C4-2B (cell line): ENCODE results near the gene NHERF2.

Experiments used
- H3K27ac ChIP-seq: fragments of 450-650 bp; 2 replicates; pipeline ENCODE4 v1.5.1; 2017
- ZFX ChIP-seq: fragments of 450-650 bp; IDR thresholded peaks from 2 replicates; pipeline ENCODE4 v1.6.1; 2017
- TF ChIP-seq, protein P1 (sequence below): fragments of 450-650 bp; conservative IDR thresholded peaks from 2 replicates; pipeline ENCODE4 v1.5.1; 2017; ENCODE audit warnings: mild to moderate bottlenecking

Gene NHERF2

DNA sequence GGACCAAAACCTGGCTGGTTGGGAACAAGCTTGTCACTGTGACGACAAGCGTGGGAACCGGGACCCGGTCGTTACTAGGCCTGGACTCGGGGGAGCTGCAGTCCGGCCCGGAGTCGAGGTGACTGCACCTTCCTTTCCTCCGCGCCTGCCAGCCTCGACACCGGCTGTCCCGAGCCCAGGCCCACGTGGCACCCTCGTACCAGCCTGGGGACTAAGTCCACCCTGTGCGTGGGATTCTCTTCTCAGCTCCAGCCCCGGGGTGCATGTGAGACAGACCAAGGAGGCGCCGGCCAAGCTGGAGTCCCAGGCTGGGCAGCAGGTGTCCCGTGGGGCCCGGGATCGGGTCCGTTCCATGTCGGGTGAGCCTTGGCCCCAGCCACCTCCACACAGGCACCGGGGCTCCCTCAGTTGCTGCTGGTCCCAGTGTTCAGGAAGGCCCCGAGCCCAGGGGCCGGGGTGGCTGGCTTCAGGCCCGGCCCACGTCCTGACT lies 52.7 kb downstream of the NHERF2 start:
- no peak overlapping the region for H3K27ac ChIP-seq
- TF ChIP-seq ZFX: no peak
- TF ChIP-seq, protein P1, sequence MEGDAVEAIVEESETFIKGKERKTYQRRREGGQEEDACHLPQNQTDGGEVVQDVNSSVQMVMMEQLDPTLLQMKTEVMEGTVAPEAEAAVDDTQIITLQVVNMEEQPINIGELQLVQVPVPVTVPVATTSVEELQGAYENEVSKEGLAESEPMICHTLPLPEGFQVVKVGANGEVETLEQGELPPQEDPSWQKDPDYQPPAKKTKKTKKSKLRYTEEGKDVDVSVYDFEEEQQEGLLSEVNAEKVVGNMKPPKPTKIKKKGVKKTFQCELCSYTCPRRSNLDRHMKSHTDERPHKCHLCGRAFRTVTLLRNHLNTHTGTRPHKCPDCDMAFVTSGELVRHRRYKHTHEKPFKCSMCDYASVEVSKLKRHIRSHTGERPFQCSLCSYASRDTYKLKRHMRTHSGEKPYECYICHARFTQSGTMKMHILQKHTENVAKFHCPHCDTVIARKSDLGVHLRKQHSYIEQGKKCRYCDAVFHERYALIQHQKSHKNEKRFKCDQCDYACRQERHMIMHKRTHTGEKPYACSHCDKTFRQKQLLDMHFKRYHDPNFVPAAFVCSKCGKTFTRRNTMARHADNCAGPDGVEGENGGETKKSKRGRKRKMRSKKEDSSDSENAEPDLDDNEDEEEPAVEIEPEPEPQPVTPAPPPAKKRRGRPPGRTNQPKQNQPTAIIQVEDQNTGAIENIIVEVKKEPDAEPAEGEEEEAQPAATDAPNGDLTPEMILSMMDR: no peak

DNA sequence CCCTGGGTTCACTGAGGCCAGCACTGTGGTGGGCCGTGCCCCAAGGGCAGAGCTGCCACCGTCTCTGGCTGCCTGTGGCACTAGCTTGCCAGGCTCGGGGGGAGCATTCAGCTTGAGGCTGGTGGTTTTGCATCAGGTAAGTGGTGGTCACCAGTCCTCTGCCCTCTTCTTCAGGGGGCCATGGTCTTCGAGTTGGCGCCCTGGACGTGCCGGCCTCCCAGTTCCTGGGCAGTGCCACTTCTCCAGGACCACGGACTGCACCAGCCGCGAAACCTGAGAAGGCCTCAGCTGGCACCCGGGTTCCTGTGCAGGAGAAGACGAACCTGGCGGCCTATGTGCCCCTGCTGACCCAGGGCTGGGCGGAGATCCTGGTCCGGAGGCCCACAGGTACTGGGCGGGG lies 53.3 kb downstream of the NHERF2 start:
- TF ChIP-seq, protein P1: no peak
- TF ChIP-seq ZFX: no peak
- H3K27ac ChIP-seq: no peak overlapping the region

DNA sequence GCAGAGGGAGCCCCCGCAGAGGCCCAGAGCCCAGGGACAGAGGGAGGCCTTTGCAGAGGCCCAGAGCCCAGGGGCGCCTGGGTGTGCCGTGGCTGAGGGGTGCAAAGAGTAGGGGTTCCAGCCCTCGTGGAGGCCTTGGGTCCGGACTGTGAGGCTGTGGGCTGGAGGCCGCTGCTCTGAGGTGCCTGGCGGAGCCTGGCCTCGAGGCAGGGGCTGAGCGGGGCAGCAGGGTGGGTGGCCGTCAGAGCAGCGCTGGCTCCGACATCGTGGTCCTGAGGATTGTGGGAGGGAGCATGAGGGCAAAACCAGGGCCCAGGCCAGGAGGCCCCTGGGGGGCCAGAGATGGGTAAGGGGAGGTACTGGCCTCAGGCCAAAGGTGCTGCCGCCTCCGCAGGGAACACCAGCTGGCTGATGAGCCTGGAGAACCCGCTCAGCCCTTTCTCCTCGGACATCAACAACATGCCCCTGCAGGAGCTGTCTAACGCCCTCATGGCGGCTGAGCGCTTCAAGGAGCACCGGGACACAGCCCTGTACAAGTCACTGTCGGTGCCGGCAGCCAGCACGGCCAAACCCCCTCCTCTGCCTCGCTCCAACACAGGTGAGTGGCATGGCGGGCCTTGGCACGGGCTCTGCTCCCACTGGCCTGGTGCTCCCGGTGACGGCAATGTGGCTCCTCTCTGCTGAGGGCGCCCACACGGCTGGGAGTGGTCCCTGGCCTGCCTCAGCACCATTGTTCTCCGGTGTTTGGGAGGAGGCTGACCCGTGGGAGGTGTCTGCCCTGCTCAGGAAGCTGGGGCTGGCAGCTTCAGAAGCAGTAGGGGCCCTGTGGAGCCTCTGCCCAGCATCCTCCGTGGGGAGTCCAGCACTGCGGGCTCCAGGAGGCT lies 54.7 kb downstream of the NHERF2 start:
- H3K27ac ChIP-seq: no peak overlapping the region
- TF ChIP-seq, protein P1: no peak
- no peak for TF ChIP-seq ZFX

DNA sequence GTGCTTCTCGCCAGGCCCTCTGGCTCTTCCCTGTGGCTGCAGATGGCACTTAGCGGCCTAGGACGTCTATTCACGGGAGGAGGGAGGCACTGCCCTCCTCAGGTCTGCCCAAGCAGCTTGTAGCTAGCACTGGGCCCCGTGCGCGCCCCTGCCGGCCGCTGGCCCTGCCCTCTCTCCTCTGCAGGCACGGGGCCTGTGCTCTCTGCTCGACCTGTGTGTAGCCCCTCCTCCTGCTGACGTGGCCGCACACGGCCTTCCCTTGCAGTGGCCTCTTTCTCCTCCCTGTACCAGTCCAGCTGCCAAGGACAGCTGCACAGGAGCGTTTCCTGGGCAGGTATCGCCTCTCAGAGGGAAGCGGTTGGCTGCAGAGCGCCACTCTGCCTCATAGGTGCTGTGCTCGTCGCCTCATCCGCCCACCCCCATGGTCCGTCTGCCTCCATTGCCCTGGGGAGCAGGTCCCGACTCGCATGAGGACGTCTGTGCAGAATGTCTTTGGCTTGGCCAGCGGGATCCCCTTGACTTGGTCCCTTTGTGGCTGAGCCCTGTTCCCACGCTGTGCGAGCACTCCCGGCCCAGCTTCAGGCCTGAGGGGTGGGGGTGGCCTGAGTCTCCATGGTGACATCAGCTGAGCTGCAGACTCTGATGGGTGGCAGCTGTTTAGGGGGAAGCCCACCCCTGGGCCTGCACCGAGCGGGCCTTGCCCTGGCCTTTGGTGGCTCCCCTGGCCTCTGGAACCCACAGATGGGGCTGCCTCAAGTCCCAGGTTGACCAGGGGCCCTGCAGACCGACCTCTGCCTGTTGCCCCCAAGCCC lies 55.7 kb downstream of the NHERF2 start:
- no peak overlapping the region for H3K27ac ChIP-seq
- TF ChIP-seq, protein P1: no peak
- no peak for TF ChIP-seq ZFX

DNA sequence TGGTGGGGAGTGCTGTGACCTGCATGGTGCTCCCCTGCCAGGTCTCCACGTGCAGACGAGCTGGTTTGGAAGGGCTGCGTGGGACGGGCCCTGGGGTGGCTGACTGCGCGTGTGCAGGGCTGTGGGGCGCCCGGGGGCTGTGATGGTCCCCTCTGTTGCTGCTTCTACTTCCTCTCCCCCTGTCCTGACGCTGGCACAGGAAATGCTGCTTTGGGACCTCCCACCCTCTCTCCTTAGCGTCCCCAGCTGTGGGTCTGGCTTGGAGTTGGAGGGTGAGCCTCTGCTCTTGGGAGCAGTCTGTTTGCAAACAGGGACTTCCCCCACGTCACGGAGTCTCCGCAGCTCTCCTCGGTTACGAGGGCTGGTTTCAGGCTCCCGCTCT lies 56.3 kb downstream of the NHERF2 start:
- no peak overlapping the region for H3K27ac ChIP-seq
- TF ChIP-seq ZFX: no peak
- TF ChIP-seq, protein P1: no peak

DNA sequence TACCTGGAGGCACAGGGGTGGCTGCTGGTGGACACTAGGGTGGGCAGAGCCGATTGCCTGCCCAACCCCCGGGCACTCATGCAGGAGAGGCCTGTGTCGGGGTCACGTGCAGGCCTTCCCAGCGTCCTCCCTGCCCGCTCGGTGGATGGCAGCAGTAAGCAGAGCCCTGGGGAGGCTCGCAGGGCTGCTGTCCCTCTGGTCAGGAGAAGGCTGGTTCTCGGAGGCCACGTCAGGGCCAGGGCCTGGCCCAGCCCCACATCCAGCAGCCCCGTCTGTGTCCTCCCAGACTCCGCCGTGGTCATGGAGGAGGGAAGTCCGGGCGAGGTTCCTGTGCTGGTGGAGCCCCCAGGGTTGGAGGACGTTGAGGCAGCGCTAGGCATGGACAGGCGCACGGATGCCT lies 56.7 kb downstream of the NHERF2 start:
- TF ChIP-seq ZFX: no peak
- TF ChIP-seq, protein P1: no peak
- H3K27ac ChIP-seq: no peak overlapping the region
